GM19240 (cell line): ENCODE results near the gene SPAG17.
A peak's percentile ranks its signal among the peaks of the same experiment; 100 is the strongest.

ENCODE experiments used
- DNase-seq: peaks from one replicate; pipeline ENCODE4 v3.0.0; 2011; ENCODE audit warnings: low spot score; ENCODE audit not compliant: insufficient read length

The SPAG17 gene

DNA sequence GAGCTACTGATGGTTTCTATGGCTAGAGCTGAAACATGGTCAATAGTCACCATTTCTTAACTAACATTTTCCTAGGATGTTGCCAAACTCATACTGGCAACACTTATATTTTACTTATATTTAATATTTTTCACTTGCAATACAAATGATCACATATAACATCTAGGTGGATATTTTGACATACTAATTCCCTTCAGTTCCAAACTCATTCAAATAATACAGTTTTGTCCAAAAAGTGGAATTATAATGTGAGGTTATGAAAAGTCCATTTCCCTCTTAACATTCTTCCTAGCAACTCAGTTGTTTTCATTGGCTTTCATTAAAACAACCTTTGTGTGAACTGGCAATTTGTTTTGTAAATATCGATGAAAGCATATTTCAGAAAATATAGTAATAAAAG is 16.0 kb downstream of the SPAG17 start:
- no peak for DNase-seq

DNA sequence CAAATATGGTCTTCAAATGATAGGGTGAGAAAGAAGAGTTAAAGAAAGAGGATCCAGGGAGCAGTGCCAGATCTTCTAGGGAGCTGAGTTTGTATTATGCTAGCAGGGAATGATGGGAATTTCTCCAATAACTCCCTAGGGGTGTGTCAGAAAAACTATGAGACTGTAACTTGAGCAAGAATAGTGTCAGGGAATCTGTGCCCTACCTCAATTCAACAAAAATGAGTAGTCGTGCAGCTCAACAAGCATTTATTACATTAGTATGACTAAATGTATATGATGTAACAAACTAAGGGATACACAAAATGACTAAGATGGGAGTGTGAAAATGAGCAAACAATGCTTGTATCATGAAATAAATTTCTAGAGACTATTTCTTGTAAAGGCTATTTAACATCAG is 24.2 kb downstream of the SPAG17 start:
- no peak for DNase-seq

DNA sequence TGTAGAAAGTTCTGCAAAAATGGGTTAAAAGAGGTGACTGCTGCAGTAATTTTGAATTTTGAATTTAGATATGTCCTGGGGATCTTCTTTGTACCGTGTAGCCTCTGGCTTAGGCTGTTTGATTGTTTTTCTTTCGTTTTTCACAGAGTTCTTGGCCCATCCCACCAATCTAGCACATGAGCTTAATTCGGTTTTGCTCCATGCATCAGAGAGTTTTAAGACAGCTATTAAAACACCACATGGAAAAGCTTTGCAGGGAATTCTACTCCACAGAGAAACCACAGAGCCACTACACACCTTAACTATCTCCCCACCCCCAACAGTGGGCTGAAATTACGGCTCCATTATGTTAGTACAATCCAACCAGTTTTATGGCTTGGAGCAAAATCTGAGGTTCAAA is 25.5 kb downstream of the SPAG17 start:
- no peak for DNase-seq

DNA sequence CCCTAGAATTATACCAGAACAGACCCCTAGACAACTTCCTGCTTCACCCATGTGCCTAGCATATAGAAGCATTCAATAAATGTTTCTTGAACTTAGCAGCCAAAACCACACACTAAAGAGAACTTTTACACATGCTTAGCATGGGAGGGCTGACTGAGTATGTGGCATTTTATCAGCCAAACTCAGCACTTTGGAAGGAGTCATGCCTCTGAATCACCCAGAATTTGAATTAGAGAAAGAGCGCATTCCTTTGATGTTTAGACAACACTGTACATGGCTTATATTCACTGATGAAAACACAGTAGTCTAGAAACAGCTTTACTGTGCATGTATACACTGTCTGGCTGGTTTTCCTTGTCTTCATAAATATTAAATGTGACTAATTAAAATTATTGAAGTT is 26.1 kb downstream of the SPAG17 start:
- no peak for DNase-seq

GRCh38 chr1:118157506-118157905 is 27.5 kb downstream of the SPAG17 start:
- DNase-seq, result no peak

DNA sequence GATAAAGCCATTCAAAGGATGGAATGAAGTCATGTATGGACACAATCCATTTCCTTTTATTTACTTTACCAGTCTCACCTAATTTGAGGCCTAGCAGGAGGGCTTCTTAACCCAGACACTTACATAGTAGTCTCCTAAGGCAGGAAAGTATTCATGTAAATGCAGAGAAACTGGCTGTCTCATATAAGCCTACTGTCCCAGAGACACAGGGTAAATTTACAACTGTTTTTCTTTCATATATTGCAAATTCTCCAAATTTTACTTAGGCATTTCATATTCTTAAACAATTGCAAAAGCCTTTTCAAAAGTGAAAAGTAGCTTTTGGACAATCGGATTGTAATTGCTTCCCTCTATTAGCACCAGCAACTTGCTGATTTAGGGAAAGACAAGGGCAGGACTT is 29.9 kb downstream of the SPAG17 start:
- DNase-seq, result no peak

GRCh38 chr1:118154220-118154619 is 30.8 kb downstream of the SPAG17 start:
- no peak for DNase-seq

- DNase-seq, result no peak
Observed at GRCh38 chr1:118151312-118151937, 33.6 kb downstream of the SPAG17 start.

DNA sequence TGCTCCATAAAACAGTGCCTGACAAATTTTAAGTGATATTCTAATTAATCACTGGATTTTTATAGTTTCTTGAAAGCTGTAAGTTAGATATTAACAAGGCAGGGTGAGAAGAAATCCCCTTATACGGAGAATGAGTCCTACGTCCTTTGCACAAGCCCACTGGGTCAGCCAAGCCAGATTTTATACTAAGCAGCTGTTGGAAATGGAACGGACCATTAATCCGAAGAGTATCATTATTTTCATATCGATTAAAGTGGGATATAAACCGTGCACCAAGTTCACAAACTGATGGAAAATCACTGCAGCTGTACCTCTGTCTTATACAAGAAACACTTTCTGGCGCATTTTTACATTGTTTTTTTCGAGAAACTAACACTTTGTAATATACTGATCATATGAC is 35.2 kb downstream of the SPAG17 start:
- DNase-seq, result no peak

DNA sequence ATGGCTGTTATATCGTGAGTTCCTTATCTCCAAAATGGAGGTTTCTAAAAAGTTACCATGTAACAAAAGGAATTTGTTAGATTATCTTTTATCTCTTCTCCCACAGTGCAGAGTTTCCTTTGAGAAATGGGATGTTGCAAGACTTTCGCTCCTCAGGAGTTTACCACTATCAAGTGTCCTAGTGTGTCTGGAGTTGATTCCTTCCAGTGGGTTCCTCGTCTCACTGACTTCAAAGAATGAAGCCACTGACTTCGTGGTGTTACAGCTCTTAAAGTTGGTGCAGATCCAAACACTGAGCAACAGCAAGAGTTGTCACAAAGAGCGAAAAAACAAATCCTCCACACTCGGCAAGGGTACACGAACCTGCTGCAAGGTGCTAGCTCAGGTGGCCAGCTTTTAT is 37.0 kb downstream of the SPAG17 start:
- DNase-seq, result no peak

- DNase-seq, result no peak
Observed at GRCh38 chr1:118147522-118147921, 37.5 kb downstream of the SPAG17 start.

GRCh38 chr1:118145721-118146120 is 39.3 kb downstream of the SPAG17 start:
- no peak for DNase-seq

DNA sequence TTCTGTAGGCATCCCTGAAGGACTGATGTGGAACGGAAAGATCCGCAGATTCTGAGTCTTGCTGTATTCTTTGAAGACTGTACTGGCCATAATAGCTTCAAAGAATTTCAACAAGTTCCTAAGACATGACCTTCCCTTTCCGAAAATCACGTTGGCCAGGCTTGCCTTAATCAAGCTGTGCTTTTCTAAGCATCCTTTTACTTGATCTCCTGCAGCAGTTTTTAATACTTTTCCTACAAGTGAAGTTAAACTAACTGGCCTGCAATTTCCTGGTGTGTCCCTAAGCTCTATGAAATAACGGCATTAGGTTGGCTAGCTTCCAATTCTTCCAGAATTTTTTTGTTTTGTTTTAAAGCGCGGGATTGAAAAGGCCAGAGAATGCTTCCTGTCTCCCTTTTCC is 40.3 kb downstream of the SPAG17 start:
- no peak for DNase-seq

DNA sequence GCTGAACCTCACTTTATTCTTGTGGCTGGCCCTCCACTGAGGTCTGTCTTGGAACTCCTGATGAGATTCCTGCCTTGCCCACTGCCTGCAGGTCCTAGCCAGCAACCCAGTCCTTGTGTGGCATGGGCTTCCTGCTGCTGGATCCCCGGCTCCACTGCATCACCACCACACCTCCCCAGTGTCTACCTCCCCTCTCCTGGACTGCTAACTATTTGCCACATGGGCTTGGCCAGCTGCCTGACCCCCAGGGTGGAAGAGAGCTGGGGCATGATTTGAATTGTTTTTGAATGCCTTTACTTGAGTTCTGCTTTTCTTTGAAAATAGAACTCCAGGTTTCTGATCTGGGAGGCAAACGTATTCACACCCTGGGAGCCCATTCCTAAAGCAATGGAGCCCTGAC is 41.2 kb downstream of the SPAG17 start:
- no peak for DNase-seq

DNA sequence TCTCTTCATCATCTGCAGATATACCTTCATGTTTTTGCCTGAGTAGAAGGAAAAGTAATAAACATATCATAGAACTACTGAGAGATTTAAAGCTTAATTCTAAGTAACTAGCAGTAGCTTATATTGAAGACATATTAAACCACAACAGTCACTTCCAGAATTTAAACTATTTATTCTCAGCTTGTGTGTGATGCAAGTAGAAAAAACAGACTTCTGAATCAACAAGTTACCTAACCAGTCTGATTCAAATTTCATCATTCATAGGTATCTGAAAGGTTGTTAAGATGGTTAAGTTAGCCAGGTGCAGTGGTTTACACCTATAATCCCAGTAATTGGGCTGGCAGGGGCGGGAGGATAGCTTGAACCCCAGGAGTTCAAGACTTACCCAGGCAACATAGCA is 41.9 kb downstream of the SPAG17 start:
- DNase-seq, result no peak

- DNase-seq, result no peak
Observed at GRCh38 chr1:118142546-118142945, 42.5 kb downstream of the SPAG17 start.

GRCh38 chr1:118137900-118138299 is 47.1 kb downstream of the SPAG17 start:
- no peak for DNase-seq

DNA sequence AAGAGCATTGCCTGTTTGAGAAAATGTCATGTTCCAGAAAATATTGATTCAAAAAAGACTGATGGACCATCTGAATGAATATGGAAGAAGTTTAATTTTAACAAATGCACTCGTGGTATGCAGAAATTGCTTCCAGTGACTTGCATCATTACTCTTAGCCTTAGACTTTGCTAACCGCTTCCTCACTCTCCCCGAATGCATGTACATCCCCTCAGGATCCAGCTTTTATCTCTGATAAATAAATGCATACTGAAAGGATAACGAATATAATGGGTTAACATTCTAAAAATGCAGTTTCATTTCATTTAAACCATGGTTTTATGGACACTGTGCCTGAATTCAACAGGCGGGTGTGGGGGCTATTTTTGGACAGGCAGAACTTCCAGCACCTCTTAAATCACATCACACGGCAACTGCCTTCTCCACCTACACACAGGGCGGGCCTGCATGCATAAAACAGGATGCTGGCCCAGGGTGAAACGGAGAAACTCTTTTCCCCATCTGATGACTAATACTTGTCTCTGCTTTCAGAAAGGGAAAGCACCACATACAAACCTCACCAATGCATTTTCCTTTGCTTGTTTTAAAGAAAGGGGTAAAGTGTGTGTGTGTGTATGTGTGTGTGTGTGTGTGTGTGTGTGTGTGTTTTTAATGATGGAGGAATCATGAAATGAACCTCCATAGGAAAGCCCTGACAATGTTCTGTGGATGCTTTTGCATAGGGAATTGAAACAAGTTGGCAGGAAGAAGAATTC is 48.7 kb downstream of the SPAG17 start:
- DNase-seq, result peak; percentile 53

- no peak for DNase-seq
Observed at GRCh38 chr1:118132000-118132399, 53.0 kb downstream of the SPAG17 start.

- DNase-seq, result no peak
Observed at GRCh38 chr1:118128761-118129160, 56.3 kb downstream of the SPAG17 start.

DNA sequence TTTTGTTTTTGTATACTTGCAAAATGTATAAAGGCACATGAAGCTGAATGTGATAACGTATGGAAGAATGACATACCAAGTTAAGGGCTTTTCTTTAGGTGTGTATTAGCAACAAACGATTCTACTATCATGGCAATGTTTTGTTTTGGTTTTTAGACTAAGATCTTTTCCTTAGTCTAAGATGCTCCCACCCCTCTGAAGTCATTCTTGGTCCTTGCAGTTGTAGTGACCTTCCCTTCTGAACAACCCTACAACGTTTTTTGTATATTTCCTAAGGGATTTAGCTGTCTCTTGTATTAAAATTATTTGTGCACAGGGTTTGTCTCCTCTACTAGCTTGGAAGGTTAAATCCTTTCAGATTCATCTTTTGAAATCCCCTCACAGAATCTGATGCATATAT is 61.0 kb downstream of the SPAG17 start:
- DNase-seq, result no peak

DNA sequence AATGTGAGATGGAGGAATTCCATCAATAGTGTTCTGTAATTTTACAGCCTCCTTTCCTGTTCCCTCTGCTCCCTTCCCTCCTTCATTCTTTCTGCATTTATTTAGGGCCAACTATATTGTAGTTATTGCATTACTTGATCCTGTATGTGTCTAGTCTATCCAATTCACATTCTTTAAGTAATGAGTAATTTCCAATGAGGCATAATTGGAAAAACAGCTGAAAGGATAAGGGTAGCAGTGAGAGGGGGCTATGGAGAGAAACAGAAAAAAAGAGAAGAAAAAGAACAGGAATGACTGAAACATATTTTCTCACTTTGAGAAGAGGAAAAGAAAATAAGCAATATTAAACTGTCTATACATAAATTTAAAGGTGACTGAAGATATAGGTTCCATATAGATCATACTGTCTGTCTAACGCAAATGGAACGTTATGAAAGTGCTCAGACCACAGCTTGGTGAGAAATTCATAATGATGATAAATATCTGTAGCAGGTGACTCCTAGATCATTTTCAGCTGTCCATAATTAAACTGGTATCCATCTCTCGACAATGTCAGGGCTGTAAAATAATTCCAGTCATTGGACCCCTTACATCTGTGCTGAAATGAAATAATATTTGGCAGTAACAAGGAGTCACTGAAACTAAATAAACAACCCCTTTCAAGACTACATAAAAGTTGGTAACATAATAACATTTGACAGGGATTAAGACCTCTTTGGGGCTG is 61.8 kb downstream of the SPAG17 start:
- no peak for DNase-seq
